Inflammatory macrophage treated with lipopolysaccharide for 4 hours (primary cell): ENCODE measurements around the gene C6orf15.

Experiments used
- DNase-seq: peaks from one replicate; pipeline ENCODE4 v3.0.0-alpha.2; 2020

The C6orf15 gene

GRCh38 chr6:31129130-31129529, 16.8 kb upstream of the C6orf15 start:
- DNase-seq, result no peak

GRCh38 chr6:31128093-31128676, 15.8 kb upstream of the C6orf15 start:
- peak; percentile 37 for DNase-seq

DNA sequence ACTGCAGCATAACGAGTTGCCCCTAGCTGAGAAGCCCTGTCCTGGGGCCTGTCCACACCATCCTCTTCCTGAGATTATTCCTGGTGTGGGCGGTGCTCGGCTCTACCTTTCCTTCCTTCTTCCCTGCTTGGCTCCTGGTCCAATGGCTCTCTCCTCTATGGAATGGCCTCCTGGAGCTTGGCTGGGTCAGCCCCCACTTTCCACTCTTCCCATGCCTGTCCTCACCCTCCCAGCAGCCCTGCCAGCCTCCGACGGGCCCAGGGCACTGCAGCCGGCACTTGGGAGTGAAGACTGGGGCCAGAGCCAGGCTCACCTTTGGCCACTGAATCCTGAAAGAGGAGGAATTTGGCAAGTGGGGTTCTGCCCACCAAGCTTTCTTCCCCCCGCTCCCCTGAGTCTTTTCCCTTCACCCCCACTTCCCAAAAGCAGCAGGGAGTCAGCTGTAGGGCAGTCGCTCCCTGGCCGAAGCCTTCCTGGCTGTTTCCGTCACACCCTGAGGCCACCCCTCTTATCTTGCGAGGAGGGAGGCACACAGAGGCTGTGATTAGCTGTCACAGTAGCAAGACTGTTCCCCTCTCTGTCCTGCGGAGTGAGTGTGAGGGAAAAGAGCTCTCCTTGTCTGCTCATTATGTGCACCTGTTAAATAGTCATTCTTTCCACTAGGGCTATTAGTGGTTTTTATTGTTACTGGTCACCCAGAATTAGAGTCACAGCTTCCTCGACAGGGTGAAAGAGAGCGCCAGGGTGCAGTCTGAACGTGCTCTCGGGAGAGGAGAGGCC, 14.2 kb upstream of the C6orf15 start:
- DNase-seq, result no peak

DNA sequence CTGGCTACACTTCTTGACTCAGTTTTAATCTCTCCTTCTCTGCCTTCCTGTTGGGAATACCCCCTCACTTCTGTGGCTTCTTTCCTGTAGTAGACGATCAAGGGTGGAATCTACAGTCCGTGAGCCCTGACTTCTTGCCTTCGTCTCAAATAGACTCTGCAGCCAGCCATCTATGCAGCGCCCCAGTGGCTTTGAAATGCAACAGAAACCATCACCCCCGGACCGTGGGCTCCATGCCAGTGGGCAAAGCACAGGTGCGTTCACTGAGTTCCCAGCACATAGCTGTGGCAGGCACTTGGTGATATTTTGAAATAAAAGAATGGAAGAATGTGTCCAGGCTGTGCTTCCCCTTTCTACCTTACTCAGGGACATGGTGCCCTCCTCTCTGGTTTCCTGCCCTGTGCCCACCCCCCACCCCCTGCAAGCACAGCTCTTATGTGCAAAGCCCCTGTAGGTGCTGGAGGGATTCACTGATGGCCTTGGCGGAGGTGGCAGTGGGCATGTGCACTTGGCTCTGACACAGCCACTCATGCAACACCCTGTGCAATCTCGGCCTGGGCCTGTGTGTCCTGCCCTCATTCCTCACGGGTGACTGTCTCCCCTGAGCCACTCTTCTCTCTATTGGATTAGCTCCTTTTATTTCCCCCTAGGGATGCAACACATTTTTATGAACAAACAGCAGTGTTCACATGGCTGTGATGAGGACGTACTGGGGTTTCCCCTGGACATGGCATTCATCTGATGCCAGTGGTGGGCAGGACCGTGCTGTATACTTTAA, 13.4 kb upstream of the C6orf15 start:
- peak; percentile 12 for DNase-seq

- no peak for DNase-seq
Observed at GRCh38 chr6:31125162-31125561, 12.8 kb upstream of the C6orf15 start.

DNA sequence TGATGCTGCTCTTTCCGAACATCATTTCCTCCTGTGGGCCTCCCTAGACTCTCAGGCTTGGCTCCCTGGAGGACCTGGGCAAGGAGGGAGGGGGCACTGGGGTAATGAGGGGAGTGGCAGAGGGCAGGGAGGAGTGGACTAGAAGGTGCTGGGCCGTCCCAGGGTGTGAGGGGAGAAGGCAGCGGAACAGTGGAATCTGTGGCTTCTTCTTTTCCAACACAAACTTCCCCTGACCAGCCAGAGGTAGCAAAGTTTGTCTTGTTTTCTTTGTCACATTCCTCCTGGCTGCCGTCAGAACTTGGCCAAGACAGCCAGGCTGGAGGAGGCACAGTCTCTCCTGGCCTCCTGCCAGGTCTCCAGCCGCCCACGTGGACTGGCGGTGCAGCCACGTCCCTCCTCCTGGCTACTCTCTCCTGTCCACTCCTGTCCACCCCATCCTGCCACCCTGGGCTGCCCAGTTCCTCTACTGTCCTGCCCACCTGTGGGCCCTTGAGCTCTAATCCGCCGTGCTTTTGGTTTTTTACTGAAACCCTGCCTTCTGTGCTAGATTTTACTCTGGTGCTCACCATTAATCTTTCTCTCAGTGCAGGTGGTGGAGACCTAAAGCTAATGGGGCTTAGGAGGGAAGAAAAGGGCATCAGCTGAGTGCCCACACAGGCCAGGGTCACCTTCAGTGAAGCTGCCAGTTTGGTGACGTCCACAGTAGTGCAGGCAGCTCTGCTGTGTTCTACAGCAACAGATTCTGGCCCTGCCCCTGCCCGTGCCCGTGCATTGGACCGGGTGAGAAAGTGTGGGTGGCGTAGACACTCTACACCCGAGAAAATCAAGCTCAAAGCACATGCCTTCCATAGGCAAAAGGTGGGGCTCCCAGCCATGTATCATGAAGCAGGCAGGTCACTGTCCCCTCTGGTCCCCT, 10.7 kb upstream of the C6orf15 start:
- DNase-seq, result no peak

GRCh38 chr6:31121131-31121790, 8.9 kb upstream of the C6orf15 start:
- DNase-seq, result no peak

GRCh38 chr6:31120151-31120915, 8.0 kb upstream of the C6orf15 start, which contains the start of gene CDSN:
TSS of gene CDSN (minus strand) at chr6:31120446. CDS start at chr6:31120419, 27 bp downstream.
- DNase-seq, result no peak

DNA sequence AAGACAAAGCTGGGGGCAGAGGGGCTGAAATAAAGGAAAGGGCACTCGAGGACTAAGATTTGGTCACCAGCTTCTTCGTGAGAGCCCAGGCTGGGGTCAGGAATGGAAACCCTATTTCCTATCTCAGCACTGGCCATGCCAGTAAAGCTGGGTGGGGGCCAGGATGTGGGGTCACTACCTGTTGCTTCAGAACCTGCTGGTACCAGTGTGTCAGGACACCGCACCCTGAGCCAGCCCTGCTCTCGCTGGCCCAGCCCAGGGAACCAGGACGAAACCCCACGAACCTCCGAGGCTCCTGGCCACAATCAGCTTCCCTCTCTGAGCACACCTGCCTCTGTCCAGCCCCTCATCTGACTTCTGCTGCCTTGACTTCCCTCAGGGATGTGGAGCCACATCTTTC, 5.8 kb upstream of the C6orf15 start:
- DNase-seq, result no peak

GRCh38 chr6:31116661-31117385, 4.4 kb upstream of the C6orf15 start:
- DNase-seq, result no peak

DNA sequence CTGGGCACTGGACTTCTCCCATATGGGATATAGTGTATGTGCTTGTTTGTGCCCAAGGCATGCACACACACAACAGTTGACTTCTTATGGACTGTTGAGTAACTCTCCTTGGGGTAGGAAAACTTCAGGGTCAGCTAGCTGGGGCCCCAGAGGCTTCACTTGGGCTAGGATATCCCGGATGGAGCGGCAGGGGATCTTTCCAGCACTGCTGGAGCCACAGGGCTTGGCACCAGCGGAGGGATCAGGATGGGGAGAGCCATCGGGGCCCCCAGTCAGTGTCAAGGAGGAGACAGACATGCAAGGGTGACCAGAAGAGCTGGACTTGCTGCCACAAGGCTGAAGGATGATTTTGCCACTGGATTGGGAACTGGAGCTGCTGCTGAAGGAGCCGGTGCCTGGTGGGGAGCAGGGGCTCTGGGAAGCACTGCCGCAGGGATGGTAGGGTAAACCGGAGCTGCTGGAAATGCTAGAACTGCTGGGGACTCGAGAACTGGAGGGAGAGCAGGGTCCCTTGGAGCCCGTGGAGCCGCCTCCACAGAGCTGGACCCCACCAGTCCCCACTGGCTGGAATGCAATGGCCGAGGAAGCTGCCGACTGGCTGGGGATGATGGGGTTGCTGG, 3.7 kb upstream of the C6orf15 start:
- no peak for DNase-seq

GRCh38 chr6:31114970-31115849, 2.8 kb upstream of the C6orf15 start:
- DNase-seq, result peak; percentile 33

DNA sequence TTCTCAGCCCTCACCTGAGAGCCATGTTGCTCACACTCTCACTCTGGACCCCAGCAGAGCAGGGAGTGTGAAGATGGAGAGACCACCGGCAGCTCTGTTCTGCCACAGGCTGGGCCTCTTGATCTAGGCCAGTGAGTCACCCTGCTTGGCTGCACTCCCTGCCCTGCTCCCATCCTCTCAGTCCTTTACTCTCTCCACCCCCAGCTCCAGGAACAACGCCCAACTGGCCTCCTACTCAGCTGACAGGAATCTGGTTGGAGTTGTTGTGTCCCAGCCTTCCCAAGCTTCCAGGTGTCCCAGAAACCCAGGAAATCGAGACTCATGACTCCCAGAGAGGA, 2.1 kb upstream of the C6orf15 start, which contains the start of gene PSORS1C1:
Gene PSORS1C1 (plus strand): TSS at position 260 of the 338 bp plus-strand sequence. CDS start 14,833 bp downstream, outside the sequence.
- no peak for DNase-seq

DNA sequence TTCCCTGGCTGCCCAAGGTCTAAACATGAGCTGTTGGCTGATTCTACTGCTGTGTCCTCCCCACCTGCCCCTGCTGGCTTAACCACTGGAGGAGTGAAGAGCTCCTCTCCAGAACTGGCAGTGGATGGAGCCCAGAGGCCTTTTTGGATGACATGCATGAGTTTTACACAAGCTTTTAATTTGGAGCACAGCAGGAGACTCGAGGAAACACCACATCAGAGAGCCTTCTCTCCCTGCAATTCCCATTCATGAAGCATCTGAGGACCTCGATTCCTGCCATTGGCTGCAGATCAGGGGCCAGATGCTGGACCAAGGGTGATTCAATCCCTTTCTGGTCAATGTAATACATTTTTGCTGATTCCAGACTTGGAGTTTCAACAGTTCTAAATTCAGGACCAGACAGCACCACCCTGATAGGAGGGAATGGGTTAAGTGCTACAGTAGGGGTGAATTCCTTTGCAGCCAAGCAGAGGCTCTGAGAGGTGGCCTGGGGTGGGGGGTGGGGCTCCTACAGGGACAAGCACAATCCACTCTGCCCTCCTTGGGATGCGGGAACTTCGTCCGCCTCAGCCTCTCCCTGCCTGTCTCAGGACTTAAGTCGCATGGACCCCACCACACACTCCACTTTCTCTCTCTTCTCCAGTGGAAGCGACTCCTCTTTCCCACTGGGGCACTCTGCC, 1.6 kb upstream of the C6orf15 start:
- DNase-seq, result no peak

DNA sequence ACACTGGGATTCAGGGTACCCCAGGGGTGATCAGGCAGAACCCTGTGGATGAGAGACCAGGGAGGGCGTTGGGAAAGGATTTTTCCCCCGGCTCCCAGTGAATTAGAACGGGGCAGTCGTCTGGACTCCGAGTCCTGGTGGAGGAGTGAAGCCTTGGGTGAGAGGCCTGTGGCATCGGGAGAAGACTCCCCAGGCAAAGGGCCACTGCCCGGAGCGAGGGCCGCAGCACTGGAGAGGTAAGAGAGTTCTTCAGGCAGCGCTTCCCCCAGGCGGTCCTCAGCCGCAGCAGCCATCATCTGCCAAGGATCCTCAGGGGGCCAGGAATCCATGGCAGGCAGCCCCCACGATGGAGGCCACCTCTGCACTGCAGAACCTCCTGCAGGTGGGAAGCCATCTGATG, 663 bp downstream of the C6orf15 start:
- DNase-seq, result no peak

GRCh38 chr6:31110825-31111582, 1.4 kb downstream of the C6orf15 start:
- DNase-seq, result no peak

GRCh38 chr6:31107052-31107451, 5.3 kb downstream of the C6orf15 start:
- DNase-seq, result no peak

DNA sequence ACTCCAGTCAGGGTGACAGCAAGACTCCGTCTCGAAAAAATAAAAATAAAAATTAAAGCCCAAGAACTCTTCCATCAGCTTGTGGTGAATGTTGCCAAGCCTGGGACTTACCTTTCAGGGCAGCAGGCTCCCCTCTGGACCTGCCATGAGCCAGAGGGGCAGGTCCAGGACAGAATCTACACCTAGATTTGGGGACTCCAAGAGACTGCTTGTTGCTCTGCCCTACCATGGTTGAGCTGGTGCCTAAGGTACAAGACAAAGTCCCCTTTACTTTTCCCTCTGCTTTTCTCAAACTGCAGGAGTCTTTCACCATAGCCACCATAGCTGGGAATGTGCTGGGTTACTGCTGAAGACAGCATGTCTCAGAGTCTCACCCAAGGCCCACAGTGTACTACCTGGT, 9.2 kb downstream of the C6orf15 start:
- no peak for DNase-seq
